ENCODE data around the gene BLACAT1.
"Not testable (repeated sequence)": the region's sequence is repeated elsewhere in the genome, so short reads cannot be mapped to it uniquely, and the experiment has no call there.

BLACAT1 gene

GRCh38 chr1:205406252-205406651, 49.6 kb downstream of the BLACAT1 start:
- DNase-seq, result not testable (repeated sequence)
